ENCODE measurements around the gene PTGFR.

DNA sequence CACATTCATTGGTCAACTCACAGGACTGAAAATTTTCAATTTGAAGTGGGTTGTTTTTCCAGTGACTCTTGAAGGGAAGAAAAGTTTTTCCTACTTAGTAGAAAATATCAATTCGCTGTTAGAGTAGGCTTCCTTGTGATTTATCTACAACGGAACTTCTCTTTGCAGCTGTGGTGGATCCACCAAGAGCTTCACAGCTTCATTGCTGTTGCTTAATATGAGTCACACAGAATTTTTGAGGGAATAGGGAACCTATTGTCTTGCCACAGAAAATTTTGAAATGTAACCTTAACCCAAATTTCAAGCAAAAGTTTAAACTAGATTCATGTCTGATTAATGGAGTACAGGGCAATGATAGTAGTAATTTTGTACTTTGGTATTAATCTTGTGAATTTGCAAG lies 71.1 kb downstream of the PTGFR start:
- TF ChIP-seq POLR2A (IDR thresholded peaks at IDR 0.05), result no peak
- TF ChIP-seq, protein P1, sequence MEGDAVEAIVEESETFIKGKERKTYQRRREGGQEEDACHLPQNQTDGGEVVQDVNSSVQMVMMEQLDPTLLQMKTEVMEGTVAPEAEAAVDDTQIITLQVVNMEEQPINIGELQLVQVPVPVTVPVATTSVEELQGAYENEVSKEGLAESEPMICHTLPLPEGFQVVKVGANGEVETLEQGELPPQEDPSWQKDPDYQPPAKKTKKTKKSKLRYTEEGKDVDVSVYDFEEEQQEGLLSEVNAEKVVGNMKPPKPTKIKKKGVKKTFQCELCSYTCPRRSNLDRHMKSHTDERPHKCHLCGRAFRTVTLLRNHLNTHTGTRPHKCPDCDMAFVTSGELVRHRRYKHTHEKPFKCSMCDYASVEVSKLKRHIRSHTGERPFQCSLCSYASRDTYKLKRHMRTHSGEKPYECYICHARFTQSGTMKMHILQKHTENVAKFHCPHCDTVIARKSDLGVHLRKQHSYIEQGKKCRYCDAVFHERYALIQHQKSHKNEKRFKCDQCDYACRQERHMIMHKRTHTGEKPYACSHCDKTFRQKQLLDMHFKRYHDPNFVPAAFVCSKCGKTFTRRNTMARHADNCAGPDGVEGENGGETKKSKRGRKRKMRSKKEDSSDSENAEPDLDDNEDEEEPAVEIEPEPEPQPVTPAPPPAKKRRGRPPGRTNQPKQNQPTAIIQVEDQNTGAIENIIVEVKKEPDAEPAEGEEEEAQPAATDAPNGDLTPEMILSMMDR (IDR thresholded peaks at IDR 0.05), result no peak
